ENCODE results near the gene RABIF.

The RABIF gene

DNA sequence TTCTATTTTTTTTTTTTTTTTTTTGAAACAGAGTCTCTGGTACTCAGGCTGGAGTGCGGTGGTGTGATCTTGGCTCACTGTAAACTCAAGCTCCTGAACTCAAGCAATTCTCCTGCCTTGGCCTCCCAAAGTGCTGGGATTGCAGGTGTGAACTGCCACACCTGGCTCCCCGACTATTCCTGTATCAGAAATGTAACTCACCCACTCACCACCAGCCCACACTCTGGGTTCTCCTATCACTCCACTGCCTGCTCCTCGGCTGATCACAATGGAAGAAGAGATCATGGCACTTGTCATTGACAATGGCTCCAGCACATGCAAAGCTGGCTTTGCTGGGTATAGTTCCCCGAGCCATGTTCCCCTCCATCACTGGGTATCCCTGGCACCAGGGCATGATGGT is 15.9 kb downstream of the RABIF start:
- no peak for DNase-seq (ENCODE audit: low read depth in 2 of 2)

DNA sequence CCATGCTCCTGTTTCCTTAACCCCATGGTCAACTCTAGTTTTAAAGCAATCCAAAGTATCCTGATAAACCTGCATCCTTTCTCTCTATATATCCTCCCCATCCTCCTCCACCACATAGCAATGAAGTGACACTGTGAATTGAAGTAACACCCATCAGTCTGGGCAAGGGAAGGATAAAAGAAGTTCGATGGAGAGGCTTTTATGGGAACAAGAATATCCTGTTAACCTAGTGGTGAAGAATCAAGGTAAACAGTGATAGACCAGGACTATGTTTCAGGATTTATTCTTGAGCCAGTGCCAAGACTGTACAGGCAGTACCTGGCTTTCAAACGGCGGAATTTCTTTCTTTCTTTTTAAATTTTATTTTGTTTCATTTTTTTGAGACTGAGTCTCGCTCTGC is 17.6 kb downstream of the RABIF start:
- DNase-seq (ENCODE audit: low read depth in 2 of 2): no peak

DNA sequence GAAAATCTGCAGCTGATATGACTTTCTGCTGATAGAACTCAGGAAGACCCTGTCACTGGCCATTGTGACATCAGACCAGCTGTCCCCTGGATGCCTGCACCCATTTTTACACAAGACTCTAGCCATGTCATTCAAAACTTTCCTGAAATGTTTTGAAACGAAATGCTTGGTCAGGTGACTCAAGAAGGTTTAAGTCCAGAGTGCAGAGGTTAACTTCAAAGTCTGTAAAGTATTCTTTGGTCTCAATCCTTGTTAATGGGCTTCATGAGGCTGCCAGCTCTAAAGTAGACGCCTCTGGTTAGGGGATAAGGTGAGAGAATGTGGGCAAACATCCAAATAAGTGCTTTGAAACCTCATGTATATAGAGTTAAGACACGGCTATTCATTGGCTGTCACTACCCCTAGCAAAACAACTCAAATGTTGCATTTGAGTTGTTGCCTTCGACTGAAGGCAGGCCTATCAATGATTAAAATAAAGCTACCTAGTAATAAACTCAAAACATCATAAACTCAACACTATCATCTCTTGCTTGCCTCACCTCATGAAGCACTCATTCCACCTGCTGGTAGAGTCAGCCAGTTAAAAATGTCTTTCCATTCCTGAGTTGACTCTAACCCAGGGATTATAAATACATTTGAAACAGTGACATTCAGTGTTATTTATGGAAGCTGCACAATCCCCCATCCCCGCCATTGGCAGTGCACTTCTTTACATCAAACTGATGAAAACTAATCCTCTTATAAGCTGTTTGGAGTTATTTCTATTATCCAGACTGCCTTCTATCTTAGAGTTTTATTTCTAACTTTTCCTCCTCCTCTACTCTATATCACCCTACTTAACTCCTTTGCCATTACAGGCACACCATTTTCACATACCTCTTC is 26.0 kb downstream of the RABIF start:
- DNase-seq (ENCODE audit: low read depth in 2 of 2): no peak

DNA sequence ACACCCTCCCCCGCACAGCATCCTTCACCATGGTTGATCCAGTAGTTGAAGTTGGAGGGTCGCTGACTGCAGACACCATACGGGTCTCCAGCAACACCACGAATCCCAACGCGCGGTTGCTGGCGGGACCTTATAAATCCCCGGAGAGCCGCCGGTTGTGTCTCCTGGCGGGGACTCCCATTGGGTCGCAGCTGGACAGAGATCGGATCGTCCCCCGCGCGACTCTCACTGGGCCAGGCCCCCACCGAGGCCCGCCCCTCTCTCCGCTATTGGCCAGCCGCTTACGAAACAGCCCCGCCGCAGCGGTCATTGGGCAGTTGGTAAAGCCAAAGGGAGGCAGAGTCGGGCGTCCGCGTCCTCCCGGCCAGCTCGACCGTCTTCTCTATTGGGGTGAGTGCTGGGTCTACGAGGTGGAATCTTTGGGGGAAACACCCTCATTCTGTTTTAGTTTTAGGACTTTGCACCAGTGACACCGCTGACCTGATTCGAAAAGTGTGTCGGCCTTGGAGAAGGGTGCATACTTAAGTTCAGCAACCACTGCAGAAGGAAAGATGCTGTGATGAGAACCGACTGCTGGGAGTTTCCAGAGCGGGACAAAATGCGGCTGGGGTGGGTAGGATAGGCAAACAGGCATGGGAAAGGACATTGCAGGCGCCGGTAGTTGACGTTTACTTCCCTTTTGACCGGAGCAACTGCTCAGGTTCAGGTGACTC is 27.4 kb downstream of the RABIF start:
- peak; percentile 22 to 33 for DNase-seq (ENCODE audit: low read depth in 2 of 2)

DNA sequence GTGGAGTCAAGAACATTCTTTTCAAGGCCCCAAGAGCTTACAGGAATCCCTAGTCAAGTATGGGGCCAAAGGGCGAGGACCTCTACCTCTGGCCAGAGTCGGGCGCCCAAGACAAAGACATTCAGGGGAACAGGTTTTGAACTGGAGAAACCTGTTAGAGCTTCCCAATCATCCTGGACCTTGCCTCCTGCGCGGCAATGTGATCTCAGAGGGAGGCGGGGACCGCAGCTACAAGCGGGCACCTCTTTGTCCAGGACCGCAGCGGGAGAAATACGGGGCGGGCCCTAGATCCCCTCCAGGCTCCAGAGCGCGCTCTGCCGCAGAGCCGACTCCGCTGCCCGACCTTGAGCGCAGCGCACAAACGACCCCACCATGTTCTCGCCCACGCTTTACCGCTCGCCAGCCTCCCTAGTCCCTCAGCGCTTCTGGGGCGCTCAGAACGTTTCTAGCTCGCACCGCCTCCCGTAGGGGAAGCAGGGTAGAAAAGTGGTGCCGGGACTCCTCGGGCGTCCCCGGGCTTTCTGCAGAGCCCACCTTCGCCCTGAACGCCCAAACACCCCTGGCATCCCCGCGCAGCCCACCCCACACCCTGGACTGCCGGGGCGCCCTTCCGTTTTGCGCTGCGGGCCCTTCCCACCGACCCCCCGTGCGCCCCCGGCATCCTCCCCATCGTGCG is 28.1 kb downstream of the RABIF start:
- no peak for DNase-seq (ENCODE audit: low read depth in 2 of 2)

DNA sequence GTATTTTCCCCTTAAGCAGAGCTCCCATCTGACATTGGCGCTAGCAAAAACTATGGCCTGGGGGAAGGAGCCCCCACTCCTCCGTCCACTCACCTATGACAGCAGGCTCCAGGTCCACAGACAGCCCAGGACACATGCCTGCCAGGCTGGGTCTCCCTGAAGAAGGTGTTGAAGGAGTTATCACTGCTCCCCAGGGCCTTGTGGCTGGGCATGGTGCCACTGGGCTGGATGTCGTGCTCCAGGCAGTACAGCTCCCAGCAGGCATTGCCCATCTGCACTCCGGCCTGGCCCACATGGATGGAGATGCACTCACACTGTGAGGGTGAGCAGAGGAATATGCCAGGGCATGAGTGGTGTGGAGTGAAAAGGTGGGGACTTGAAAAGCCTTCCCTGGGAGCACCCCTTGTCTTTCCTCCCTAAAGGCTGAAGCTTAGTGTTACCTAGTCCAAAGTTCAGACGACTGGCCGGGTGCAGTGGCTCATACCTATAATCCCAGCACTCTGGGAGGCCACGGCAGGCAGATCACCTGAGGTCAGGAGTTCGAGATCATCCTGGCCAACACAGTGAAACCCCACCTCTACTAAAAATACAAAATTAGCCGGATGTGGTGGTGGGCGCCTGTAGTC is 30.0 kb downstream of the RABIF start:
- DNase-seq (ENCODE audit: low read depth in 2 of 2): no peak

DNA sequence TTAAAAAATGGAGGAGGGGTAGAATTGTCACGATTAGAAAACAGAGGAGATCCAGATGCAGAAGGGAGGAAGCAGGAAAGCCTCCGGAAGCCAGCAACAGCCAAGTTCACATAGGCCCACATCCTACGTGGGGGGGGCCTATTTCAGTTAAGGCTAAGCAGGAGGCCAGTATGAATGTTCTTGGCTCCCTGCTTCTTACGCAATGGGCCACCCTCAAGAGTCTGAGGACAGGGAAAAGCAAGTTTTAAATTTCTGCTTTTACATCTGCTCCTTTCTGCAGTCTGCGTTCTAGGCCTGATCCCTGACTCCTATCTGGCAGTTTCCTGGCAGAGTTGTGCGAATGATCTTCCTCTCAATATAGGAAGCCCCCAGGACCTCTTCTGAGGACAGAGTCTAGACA is 30.6 kb downstream of the RABIF start:
- peak in 1 of 2 experiments; percentile 8 for DNase-seq (ENCODE audit: low read depth in 2 of 2)

DNA sequence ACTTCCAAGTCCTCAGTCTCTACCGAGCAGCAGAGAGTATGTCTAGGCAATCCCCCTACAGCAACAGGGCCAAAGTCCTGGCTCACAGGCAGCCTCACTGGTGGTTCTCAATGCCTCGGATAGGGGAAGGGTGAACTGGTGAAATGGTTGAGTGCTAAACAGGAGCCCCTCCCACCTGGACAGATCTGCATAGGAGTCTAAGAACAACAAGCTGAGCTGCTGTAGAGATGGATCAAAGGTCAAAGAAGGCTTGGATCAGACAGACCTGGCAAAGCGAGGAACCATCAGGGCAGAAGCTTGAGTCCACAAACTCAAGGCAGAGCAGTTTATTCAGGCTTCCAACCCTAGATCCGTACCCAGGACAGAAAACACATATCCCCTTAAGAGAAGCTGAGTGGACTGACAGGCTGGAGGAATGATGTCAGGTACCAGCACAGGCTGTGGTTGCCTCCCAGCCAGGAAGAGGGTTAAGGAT is 31.8 kb downstream of the RABIF start:
- DNase-seq (ENCODE audit: low read depth in 2 of 2): no peak

DNA sequence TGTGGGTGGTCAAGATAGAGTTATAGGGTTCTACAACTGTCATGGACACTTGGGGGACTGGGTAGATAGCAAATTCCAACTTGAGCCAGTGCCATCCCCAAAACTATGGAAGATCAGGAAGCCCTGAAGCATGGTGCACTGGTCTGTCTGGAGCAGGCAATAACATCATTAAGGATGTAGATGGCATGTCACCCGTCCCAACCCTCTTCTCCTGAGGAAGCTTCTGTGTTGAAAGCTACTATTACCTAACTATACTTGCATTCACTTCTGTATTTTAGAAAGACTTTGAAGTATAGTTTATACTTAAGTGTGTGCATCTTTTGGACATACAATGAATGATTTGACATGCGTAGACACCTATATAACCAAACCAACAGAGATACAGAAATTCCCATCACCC is 32.9 kb downstream of the RABIF start:
- DNase-seq (ENCODE audit: low read depth in 2 of 2): no peak

DNA sequence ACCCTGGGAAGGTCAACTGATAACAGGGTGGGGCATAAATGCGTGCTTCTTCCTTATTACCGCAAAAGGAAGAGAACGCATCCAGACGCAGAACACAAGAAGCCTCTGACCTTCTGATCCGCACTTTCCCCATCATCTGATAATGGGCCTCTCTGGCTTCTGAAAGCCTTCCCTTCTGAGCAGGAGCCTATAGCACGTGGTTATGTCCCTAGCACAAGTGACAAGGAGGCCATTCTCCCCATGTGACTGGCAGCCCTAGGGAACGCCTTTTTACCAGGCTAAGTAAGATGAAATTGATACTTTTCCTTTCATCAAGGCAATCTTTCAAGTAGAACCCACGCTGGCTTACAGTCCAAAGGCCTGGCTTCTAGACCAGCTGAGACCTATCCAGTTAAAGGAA is 34.2 kb downstream of the RABIF start:
- DNase-seq (ENCODE audit: low read depth in 2 of 2): no peak

DNA sequence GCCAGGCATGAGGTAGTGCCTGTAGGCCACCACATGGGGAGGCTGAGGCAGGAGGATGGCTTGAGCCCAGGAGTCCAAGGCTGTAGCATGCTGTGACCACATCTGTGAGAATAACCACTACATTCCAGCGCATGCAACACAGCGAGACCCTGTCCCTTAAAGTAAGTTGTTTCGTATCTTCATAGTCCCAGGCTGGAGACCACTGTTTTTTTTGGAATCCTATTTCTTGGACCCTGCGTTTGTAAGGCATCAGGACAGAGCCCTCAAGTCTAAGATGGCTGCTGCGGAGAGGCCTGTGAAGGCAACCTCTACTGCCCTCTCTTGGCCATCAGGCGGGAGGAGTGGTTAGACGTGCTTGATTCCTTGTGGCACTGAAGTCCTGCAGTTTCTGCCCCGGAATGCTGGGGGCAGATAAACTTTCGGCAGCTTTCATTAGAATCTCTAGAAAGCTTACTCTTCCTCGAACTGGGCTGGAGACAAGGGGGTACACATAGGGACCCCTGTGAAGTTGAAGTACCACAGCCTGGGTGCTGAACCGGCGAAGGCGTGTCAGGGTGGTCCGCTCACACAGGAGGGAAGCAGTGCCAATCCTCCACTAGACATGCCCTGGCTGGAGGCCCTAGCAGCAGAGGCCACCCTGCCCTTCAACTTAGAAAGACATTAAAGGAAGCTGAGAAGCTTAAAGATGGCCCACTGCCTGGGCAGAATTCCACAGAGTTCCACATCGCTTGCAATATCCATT is 36.6 kb downstream of the RABIF start:
- DNase-seq (ENCODE audit: low read depth in 2 of 2): peak in 1 of 2 experiments; percentile 9

DNA sequence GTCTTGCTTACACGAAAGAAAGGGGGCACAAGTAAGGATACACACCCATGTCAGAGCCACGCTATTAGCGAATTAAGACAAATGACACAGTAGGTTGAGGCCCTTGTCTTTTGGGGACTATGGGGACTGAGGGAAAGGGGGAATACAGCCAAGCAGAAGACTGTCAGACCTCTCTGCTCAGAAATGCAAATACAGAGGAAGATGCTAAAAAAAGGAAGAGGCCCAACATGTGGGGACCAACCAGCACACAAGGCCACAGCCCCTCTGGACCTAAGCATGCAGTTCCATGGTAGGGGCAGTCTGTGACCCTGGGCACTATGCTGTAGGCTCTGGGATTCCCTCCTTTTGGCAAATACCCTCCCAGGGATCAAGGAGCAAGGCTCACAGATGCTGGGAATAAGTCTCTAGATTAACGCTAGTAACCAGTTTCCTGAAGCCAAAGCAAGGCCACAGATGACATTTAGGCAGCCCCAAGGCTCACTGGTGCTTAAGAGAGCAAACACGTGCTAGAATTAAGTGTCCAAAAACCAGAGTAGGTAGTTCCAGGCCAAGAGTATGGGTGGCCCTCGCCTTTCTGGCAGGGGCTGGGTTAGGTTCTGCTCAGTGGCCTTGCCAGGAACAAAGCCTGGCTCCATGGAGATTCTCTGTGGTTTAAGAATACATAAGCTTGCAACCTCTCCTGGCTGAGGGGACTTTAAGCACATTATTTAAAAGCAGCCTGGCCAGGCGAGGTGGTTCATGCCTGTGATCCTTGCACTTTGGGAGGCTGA is 38.2 kb downstream of the RABIF start:
- DNase-seq (ENCODE audit: low read depth in 2 of 2): no peak

DNA sequence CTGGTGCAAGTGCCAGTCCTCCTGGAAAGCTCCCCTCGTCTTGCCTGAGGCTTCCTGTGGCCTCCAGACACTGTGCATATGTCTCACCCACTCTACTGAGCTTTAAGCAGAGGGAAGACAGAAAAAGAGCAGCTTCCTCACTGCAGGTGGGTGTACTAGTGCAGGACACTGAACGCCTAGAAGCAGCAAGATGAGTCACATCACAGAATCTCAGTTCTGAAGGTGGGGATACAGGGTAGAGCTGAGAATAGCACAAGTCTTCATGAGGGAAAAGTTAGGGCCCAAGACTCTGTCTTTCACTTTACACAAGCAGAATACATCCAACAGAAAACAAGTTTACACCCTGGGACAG is 40.8 kb downstream of the RABIF start:
- DNase-seq (ENCODE audit: low read depth in 2 of 2): no peak

DNA sequence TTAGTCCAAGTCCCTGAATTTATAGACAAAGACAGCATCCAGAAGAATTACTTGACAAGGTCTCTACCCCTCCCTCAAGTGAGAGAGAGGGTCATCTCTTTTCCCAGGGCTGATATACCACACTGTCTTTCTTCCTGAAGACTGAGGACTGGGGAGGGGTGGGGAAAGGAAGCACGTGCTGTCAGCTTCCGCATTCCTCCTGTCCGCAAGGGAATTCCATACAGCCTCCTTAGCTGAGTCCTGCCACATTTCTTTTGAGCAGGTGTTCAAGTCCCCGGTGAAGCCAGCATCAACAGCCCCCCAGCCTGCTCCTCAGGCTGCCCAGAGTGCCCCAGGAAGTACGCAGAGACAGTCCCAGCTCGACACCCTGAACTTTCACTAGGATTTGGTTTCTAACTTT is 44.0 kb downstream of the RABIF start:
- no peak for DNase-seq (ENCODE audit: low read depth in 2 of 2)

DNA sequence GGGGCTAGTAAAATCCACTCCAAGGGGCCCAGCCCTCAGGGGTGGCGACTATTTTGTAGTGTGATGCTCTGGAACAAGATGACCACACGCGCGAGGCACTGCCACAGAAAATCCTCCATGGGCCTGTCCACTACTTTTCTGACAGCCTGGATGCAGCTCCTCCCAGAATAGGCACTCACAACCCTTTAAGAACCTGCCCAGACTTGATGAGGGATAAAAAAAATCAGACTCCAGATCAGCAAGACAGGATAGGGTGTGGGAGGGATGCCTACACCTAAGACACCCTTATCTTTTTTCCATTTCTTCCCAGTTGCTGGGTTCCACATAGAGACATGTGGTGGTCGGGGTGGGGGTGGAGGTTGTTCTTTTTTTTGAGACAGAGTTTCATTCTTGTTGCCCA is 44.7 kb downstream of the RABIF start:
- DNase-seq (ENCODE audit: low read depth in 2 of 2): no peak

DNA sequence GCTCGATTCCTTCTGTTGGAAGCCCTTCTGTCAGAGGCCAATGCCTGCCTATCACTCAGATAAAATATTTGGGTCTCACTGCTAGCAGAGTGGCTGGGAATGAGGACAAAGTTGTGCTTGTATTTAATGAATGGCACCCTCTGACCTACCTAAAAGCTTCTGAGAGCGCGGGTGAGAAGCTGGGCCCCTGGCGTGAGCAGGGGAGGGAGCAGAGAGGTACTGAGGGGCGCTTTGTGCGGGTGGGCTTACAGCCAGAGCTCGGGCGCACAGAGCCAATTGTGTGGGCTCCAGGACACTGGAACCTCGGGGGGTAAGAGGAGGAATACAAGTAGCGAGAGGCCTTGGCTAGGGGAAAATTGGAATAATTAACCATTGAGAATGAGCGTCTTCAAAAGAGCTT is 45.9 kb downstream of the RABIF start:
- DNase-seq (ENCODE audit: low read depth in 2 of 2): no peak

DNA sequence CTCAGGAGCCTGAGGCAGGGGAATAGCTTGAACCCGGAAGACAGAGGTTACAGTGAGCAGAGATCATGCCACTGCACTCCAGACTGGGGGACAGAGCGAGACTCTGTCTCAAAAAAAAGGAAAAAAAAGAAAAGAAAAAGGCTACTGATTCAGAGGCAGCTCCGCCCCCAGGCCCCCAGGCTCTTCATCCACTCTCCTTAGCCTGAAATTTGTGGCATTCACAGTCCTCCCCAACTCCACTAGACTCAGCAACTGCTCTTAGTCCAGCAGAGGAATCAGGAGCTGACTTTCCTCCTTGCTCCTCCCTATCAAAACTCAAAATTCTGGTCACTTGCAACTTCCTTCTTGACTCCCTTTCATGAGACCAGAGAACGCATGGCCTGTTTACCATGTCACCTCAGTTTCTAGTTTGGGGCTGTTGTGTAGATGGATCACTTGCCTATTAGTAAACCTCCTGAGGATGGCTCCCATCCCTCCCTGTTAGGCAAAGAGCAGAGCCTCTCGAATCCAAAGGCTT is 51.1 kb downstream of the RABIF start:
- no peak for DNase-seq (ENCODE audit: low read depth in 2 of 2)

DNA sequence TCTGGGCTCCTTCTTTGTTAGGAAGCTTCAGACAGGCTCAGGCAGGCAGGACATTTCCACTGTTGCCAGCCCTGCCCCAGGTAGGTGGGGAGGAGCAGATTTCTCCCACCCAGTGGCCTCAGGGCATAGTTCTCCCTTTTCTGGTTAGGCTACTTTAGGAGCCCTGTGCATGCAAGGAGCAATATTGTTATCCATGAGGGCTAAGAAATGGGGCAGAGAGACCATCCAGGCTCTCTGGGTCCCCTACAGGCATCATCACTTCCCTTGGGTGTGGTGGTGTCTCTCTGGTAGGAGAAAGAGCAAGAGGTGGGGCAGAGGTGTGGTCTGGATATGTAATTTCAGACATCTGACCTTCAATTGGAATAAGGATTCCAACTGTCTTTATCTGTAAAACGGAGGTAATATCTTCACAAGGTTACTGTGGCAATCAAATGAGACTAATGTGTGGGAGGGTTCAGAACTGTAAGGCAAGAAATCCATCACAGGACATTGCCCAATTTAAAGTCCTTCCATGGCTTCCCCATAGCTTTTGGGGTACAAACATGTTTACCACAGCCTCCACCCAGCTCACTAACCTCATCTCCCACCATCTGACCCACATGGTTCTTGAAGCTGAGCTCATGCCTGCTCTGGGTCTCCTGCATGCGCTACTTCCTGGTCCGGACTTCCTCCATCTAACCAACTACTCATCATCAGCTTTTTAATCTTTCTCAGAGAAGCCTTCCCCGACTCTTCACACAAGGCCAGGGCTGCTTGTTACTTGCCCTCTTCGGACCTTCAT is 52.1 kb downstream of the RABIF start:
- no peak for DNase-seq (ENCODE audit: low read depth in 2 of 2)

DNA sequence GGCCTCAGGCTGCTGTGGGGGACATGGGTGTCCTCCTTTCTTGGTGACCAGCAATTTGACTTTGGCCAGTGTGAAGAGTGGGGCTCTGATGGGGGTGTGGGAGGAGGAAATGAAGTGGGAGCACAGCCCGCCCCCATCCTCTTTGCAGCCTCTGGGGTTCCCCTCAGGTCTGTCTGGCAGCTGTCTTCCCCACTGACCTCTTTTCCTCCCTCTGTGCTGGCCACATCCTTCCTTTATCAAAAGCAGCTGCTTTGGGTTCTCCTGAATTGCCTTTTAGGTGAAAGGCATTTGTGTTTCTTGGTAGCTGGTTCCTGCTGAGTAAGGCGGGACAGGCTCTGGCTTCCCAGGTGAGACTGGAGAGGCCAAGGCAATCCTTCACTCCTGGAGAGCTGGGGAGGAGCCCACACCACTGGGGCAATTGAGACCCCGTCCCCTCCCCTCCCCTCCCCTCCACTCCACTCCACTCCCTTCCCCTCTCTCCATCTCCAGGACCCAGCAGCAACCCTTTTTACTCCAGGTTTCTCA is 53.3 kb downstream of the RABIF start:
- no peak for DNase-seq (ENCODE audit: low read depth in 2 of 2)
